HG02798 (cell line): ENCODE data around the gene NHEJ1.
"Not testable (repeated sequence)": the region's sequence is repeated elsewhere in the genome, so short reads cannot be mapped to it uniquely, and the experiment has no call there.

Experiments
- ATAC-seq: cut with Tn5 transposase; IDR thresholded peaks from one replicate; pipeline ENCODE4 v1.9.1; 2021; ENCODE audit warnings: mild to moderate bottlenecking; ENCODE audit not compliant: unreplicated experiment, poor library complexity

Gene NHEJ1, protein sequence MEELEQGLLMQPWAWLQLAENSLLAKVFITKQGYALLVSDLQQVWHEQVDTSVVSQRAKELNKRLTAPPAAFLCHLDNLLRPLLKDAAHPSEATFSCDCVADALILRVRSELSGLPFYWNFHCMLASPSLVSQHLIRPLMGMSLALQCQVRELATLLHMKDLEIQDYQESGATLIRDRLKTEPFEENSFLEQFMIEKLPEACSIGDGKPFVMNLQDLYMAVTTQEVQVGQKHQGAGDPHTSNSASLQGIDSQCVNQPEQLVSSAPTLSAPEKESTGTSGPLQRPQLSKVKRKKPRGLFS

DNA sequence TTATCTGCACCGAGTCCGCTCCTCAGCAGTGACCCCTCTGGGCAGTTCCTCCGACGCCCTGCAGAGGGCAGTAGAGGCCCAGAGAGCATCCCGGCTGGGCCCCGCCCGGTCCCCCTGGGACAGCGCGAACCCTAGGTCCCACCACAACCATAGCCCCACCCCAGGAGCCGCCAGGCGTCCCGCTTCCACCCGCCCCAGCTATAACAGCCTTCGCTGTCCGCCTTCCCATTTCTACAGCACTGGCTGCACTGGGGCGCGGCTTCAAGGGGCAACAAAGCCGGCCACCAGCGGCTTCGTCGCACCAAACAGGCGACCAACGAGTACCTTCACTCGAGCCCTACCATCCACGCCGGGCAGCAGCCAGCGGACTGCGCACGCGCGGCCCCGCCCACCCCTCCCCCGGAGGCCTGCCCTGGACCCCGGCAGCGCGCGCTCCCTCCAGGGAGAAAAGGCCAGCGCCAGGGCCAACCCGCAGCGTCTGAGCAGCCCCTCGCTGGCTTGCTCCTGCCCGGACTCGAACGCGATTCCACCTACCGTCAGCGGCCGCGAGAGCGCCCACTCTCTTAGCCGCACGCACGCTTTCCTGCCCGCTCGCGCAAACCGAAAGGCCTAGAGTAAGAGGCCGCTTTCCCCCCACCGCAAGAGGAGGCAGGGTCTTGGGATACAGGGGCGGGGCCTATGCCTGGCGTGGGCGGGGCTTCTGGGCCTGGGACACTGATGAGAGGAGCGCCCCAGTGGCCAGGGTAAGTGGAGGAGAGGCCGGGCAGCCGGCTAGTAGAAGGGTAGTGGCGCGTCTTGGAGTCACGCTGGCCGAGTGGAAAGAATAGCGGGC is at the start of gene NHEJ1:
TSS of gene NHEJ1 (minus strand) at position 630 of the 832 bp plus-strand sequence. CDS start 2,453 bp downstream, outside the sequence.
- peak; percentile 89 for ATAC-seq

DNA sequence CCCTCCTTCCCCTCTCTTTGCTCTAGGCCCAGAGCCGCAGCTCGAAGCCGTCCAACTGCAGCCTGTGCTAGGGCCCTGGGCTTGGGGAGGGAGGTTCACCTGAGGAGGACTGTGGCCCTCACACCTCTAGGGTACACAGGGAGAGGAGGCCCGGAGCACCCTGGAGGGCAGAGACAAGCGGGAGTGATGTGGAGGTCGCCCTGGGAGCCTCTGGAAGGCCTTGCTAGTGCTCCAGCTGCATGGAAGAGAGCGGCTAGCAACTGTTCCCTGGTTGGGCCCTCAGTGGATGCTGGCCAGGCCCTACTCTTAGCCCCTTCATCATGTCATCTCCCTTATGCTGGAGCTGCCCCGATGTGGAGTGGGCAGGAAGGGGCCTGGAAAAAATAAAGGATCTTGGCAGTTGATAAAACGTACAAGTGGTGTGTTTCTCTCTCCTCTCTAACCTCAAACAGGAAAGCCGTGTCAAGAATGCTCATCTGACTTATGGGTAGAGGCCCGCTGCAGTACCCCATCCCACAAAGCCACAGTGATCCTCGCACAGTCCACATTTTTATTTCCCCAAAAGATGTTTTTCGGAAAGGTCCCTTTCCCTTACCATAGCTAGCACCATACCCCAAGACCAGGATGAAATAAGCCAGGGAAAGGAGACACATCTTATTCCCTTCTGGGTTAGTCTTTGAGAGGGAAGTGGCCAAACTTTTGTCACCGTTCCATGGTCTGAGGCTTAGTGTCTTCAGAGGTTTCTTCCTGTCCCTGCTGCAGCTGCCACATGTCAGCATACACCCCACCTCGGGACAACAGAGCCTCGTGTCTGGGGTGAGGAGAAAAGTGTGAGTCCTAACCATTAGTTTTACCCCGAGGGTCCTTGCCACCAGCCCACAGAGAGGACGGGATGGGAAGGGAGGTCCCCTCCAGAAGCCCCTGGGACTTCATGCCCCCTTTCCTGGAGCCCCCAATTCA is 48.9 kb upstream of the NHEJ1 start:
- no peak for ATAC-seq

DNA sequence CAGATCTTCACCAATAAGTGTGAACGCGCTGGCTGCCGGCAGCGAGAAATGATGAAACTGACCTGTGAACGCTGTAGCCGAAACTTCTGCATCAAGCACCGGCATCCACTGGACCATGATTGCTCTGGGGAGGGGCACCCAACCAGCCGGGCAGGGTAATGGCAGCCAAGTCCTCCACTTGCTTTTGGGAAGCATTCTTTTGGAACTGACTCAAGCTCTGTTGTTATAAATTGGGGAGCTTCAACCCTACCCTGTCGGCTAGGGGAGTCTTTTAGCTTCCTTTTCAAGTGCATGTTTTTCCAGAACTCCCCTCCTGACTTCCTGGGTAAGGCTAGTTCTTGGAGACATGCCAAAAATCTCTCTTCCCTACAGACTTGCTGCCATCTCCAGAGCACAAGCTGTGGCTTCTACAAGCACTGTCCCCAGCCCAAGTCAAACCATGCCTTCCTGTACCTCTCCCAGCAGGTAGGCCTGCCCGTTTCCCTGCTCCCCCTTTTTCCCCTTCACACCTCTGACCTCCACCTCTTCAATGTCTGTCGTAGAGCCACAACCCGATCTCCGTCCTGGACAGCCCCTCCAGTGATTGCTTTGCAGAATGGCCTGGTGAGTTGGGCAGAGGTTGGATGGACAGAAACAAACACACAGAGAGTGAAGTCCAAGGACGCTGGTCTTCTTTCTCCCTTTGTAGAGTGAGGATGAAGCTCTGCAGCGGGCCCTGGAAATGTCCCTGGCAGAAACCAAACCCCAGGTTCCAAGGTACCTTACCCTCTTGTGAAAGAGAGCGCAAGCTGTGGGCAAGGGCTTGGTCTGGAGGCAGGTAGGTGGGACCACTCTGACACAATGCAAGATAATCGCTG is 47.5 kb upstream of the NHEJ1 start:
- no peak for ATAC-seq

DNA sequence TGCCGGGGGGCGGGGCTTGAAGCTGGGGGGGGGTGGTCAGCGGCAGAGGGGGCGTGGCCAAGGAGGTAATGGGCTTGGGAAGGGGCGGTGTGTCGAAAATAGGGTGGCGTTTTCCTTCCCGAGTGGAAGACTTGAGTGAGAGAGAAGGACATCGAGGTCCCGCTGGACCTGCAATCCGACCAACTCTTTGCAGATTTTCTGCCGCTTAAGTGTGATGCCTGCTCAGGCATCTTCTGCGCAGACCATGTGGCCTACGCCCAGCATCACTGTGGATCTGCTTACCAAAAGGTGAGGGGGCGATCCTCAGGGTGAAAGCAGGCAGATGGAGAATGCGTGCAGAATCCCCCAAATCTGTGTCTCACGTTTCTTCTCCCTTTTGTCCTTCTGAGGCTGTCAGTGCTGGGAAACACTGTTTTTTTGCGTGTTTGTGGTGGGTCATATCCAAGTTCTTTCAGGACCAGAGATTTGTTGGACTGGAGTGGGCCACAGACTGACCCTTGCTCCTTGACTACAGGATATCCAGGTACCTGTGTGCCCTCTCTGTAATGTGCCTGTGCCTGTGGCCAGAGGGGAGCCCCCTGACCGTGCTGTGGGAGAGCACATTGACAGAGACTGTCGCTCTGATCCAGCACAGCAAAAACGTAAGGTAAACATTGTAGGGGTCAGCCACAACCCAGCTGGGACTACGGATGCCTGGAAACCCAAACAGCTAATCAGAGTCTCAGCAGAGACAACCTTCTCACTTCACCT is 46.7 kb upstream of the NHEJ1 start:
- no peak for ATAC-seq

DNA sequence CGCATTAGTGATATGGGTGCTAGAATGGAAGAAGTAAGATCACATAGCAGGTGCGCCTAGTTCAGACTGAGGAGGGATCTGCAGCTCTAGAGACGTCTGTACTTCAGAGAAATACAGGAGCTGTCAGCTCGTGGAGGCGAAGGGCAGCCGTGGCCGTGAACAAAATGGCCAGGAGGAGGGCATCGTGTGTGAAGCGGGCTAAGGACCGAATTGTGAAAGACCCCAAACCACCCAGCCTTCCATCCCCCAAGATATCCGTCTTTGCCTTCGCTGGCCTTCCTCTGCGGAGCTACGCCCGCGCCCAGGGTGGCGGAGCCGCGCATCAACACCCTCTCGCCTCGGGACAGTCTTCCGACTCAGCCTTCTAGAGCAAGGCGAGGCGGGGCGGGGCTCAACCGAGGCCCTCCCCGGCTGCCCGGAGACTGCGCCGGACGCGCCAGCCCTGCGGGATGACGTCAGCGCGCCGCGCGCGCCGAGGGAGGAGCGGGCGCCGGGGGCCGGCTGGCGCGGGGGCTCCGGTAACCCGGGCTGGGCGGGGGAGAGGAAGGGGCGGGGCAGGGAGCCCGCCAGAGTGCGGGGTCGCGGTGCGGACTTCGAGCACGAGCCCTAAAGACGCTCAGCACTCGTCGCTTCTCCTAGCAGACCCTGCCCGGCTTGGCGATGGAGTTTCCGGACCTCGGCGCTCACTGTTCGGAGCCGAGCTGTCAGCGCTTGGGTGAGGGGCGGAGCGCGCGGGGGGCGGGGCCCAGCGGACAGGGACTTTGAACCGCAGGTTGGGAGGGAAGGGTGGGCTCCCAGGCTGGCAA is 45.9 kb upstream of the NHEJ1 start, which contains the start of gene ZFAND2B:
TSS of gene ZFAND2B (plus strand) at position 455 of the 806 bp plus-strand sequence. CDS start at position 661, 206 bp downstream.
- peak; percentile 98 for ATAC-seq

DNA sequence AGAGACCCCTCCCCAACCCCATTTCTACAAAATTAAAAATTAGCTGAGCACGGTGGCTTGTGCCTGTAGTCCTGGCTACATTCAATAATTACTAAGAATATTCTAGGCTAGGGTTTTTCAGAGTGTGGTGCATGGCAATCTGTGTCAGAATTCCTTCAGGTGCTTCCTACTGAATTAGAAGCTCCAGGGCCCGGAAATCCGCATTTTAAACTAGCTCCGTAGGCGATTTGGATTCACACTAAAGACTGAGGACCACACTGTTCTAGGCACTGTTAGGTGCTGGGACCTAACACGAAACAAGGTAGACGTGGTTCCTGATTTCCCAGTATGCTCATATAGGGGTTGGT is 45.3 kb upstream of the NHEJ1 start:
- no peak for ATAC-seq

DNA sequence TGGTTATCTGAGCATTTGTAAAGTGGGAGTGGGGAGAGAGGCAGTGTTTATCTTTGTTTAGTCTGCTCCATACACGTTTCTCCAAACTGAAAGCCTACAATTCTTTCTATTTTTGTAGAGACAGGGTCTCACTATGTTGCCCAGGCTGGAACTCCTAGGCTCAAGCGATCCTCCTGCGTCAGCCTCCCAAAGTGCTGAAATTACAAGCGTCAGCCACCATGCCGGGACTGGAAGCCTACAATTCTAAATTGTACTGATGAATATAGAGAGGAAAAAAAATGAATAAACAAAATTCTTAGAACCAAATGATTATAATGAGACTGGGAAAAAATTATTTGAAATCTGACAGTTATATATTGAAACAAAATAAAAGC is 44.5 kb upstream of the NHEJ1 start:
- ATAC-seq, result no peak

DNA sequence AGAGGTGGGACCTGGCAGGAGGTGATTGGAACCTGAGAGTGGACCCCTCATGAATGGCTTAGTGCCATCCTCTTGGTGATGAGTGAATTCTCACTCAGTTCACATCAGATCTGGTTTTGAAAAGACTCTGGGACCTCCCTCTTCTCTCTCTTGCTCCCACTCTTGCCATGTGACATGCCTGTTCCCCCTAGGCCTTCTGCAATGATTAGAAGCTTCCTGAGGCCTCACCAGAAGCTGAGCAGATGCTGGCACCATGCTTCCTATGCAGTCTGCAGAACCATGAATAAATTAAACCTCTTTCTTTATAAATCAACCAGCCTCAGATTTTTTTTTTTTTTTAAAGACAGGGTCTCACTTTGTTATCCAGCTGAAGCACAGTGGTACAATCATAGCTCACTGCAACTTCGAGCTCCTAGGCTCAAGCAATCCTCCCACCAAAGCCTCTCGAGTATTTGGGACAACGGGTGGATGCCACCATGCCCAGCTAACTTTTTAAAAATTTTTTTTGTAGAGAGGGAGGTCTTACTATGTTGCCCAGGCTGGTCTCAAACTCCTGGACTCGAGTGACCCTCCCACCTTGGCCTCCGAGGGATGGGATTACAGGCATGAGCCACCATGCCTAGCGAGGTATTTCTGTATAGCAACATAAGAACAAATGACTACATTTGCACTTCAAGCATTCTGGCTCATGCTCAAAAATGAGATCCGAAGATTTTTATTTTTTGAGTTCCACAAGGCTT is 44.0 kb upstream of the NHEJ1 start:
- ATAC-seq, result no peak

DNA sequence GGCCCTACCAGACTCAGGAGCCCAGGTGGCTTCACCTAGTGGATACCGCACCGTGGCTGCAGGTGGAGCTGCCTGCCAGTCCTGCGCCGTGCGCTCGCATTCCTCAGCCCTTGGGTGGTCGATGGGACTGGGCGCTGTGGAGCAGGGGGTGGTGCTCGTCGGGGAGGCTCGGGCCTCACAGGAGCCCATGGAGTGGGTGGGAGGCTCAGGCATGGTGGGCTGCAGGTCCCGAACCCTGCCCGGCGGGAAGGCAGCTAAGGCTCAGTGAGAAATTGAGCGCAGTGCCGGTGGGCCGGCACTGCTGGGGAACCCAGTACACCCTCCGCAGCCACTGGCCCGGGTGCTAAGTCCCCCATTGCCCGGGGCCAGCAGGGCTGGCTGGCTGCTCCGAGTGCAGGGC is 40.7 kb upstream of the NHEJ1 start:
- not testable (repeated sequence) for ATAC-seq

DNA sequence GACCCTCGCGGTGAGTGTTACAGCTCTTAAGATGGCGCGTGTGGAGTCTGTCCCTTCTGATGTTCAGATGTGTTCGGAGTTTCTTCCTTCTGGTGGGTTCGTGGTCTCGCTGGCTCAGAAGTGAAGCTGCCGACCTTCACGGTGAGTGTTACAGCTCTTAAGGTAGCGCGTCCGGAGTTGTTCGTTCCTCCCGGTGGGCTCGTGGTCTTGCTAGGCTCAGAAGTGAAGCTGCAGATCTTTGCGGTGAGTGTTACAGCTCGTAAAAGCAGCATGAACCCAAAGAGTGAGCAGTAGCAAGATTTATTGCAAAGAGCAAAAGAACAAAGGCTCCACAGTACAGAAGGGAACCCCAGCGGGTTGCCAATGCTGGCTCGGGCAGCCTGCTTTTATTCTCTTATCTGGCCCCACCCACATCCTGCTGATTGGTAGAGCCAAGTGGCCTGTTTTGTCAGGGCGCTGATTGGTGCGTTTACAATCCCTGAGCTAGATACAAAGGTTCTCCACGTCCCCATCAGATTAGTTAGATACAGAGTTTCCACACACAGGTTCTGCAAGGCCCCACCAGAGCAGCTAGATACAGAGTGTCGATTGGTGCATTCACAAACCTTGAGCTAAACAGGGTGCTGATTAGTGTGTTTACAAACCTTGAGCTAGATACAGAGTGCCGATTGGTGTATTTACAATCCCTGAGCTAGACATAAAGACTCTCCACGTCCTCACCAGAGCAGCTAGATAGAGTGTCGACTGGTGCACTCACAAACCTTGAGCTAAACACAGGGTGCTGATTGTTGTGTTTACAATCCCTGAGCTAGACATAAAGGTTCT is 40.1 kb upstream of the NHEJ1 start:
- ATAC-seq, result not testable (repeated sequence)

DNA sequence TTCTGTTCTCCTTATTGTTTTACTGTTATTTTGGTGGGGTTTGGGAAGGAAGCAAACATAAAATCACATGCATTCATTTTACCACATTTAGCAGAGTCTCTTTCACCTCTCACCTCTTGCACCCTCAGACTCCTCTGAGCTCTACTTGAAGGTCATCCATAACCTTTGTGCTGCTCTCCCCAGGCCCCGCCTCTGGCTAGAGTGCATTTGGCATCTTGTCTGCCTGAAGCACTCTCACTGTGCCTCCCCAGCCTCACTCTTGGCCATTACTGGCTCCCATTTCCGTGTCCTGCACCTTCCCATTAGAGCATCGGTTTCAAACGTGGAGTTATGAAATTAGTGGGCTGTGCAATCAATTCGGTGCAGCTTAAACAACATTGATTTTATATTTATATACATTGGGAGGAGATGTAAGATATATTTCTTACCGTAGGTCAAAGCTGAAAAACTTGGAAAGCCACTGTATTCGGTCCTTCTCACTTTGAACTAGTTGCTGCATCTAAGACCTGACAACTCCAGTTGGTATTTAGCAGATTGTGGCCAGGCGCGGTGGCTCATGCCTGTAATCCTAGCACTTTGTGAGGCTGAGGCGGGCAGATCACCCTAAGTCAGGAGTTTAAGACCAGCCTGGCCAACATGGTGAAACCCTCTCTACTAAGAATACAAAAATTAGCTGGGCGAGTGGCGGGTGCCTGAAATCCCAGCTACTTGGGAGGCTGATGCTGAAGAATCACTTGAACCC is 39.0 kb upstream of the NHEJ1 start:
- no peak for ATAC-seq

DNA sequence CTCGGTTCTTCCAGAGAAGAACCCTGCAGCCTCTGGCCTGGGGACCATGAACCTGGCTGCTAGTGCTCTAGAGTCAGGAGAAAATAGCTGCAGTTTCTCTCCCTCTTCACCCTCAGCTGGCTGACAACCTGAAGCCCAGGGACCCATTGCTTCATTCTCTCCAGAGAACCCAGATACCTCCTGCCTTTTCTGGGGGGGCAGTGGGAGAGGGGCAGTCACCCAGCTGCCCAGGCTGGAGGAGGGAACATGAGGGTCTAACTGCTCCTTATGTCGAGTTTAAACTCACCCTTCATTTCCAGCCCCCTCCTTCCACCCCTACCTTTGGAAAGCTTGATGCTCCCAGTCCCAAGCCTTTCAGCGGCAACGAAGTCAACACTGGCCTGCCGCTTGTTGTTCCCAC is 38.4 kb upstream of the NHEJ1 start:
- no peak for ATAC-seq

DNA sequence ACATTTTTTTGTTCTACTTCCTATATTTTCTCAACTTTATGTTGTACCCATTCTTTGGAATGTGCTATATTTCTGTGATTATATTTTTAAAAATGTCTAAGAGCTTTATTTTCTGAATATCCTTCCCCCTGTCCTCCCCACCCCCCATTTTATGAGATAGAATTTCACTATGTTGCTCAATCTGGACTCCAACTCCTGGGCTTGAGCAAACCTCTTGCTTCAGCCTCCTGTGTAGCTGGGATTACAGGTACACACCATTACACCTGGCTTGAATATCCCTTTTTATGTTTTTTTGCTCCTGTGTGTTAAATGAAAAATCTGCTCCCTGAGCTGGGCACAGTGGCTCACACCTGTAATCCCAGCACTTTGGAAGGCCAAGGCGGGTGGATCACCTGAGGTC is 36.8 kb upstream of the NHEJ1 start:
- no peak for ATAC-seq

DNA sequence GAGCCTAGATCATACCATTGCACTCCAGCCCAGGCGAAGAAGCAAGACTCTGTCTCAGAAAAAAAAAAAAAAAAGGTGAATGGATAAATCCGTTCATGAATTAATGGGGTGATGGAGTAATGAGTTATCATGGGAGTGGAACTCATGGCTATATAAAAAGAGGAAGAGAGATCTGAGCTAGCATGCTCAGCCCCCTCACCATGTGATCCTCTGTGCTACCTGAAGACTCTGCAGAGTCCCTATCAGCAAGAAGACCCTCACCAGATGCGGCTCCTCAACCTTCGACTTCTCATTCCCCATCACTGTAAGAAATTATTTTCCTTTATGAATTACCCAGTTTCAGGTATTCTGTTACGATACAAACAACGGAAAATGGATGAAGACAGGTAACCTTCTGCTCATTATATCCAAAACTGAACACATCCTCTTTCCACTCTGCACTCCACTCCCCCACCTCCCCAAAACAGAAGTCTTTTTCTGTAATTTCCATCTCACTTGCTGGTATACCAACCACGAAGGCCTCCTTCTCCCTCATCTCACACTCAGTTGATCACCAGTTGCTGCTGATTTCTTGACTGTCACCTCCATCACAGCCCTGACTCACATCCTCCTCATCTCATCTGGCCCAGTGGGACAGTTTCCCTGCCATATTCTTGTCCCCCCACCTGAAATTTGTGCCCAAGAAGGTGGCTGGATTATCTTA is 26.3 kb upstream of the NHEJ1 start:
- ATAC-seq, result no peak

DNA sequence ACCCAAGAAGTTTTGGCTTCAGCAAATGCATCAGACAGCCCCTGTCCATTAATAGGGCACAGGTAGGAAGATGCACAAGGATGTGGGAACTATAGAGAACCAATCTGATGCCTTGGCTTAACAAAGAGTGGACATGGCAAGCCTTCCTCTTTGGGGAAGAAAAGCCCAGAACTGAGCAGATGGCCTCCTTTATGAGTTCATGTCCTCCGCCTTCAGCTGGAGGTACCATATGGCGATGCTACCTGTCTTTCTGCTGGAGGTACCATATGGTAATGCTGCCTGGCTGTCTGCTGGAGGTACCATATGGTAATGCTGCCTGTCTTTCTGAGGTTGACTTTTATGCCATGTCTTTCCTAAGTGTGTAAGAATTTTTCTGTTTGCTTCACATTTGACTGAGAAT is 23.5 kb upstream of the NHEJ1 start:
- ATAC-seq, result no peak
